Endothelial cell of umbilical vein (primary cell): ENCODE measurements around the gene PTCSC3. TPM values are rescaled to one million over a fixed set of nuclear protein-coding genes. Genes with fewer than 3 reads are reported as not detected.

Source experiments
- BruUV-seq: library from RNA; stranded (reverse); fragments of 400-500 nt; replicated peaks from 2 replicates; lab custom pipeline; 2021; lab: Mats Ljungman, UMichigan
- CTCF ChIA-PET: fragments of 300-600, 350-600 bp; sonication (Branson Sonifier 250); formaldehyde crosslinking; loops from one replicate; lab custom pipeline; 2021; ENCODE audit warnings: antibody characterized with exemption, inconsistent platforms; lab: Charles Lee
- POLR2A ChIA-PET: fragments of 300-600, 350-600 bp; sonication (Branson Sonifier 250); formaldehyde crosslinking; loops from one replicate; lab custom pipeline; 2021; ENCODE audit warnings: antibody characterized with exemption, inconsistent platforms; lab: Charles Lee
- DNase-seq: peaks from one replicate; pipeline ENCODE4 v3.0.0-alpha.2; 2011; ENCODE audit warnings: low read depth, low spot score
- FAIRE-seq: peaks from 2 replicates; lab custom pipeline; 2011; peaks lifted over from hg19 to GRCh38; lab: Jason Lieb, UNC
- H2AFZ ChIP-seq: 2 replicates; pipeline ENCODE4 v1.6.0; 2012; ENCODE audit warnings: low read depth, low read length, control low read depth, inconsistent platforms
- H3K27ac ChIP-seq: 2 replicates; pipeline ENCODE4 v1.5.1; 2011; ENCODE audit warnings: low read depth, mild to moderate bottlenecking, control low read depth, low read length, moderate library complexity; ENCODE audit not compliant: insufficient read depth
- H3K27me3 ChIP-seq, 2 experiments: 2 replicates each; pipeline versions ENCODE4 v1.6.0 to v1.6.1; 2011; ENCODE audit warnings: low read length in 2 of 2, mixed read lengths in 1 of 2; ENCODE audit not compliant: control insufficient read depth in 2 of 2, insufficient read depth in 2 of 2
- H3K36me3 ChIP-seq, 2 experiments: 2 replicates in 1 of 2; 3 replicates in 1 of 2; pipeline ENCODE4 v1.5.1; 2011; ENCODE audit warnings: low read length in 2 of 2, mild to moderate bottlenecking in 1 of 2, moderate library complexity in 1 of 2; ENCODE audit not compliant: control insufficient read depth in 2 of 2, insufficient read depth in 2 of 2; ENCODE audit errors: extremely low read depth in 1 of 2
- H3K4me1 ChIP-seq: 3 replicates; pipeline ENCODE4 v1.5.1; 2011; ENCODE audit warnings: mild to moderate bottlenecking, low read length; ENCODE audit not compliant: control insufficient read depth, insufficient read depth; ENCODE audit errors: extremely low read depth
- H3K4me2 ChIP-seq: 2 replicates; pipeline ENCODE4 v1.6.1; 2011; ENCODE audit warnings: low read length, control low read depth, mixed read lengths; ENCODE audit not compliant: insufficient read depth
- H3K4me3 ChIP-seq, 3 experiments: fragments of 200-600 bp in 1 of 3; sonication (generic), shearing (Covaris generic) in 1 of 3; replicated peaks in 1 of 3; 2 replicates each; pipeline ENCODE4 v1.5.1; 2011 to 2016; ENCODE audit warnings: control low read depth in 3 of 3, low read length in 3 of 3, mild to moderate bottlenecking in 2 of 3, inconsistent platforms in 1 of 3, low read depth in 1 of 3, moderate library complexity in 1 of 3; ENCODE audit not compliant: insufficient read depth in 1 of 3
- H3K79me2 ChIP-seq: 2 replicates; pipeline ENCODE4 v1.6.0; 2012; ENCODE audit warnings: low read length, inconsistent platforms; ENCODE audit not compliant: control insufficient read depth, insufficient read depth
- H3K9ac ChIP-seq: replicated peaks from 2 replicates; pipeline ENCODE3; 2011; ENCODE audit warnings: low read length, control low read depth; ENCODE audit not compliant: insufficient read depth; ENCODE audit errors: extremely low read depth
- H3K9me1 ChIP-seq: replicated peaks from 3 replicates; pipeline ENCODE4 v1.6.0; 2011; ENCODE audit warnings: mild to moderate bottlenecking, low read length; ENCODE audit not compliant: control insufficient read depth, insufficient read depth; ENCODE audit errors: extremely low read depth
- H3K9me3 ChIP-seq: replicated peaks from 2 replicates; pipeline ENCODE4 v1.5.1; 2012; ENCODE audit warnings: low read length, inconsistent platforms; ENCODE audit not compliant: control insufficient read depth, insufficient read depth
- H4K20me1 ChIP-seq: replicated peaks from 2 replicates; pipeline ENCODE3; 2011; ENCODE audit warnings: mild to moderate bottlenecking, low read length; ENCODE audit not compliant: control insufficient read depth, insufficient read depth; ENCODE audit errors: extremely low read depth
- GATA2 ChIP-seq: IDR thresholded peaks from 2 replicates; pipeline ENCODE4 v1.7.0; 2011; ENCODE audit warnings: low read depth, mild to moderate bottlenecking, moderate library complexity, mixed read lengths, low read length; ENCODE audit not compliant: insufficient read length, insufficient read depth
- JUN ChIP-seq: IDR thresholded peaks from 2 replicates; pipeline ENCODE4 v1.6.1; 2011; ENCODE audit warnings: borderline replicate concordance, low read depth; ENCODE audit not compliant: insufficient read length, insufficient read depth
- MYC ChIP-seq: IDR thresholded peaks from one replicate; pipeline ENCODE4 v1.6.1; 2011; ENCODE audit warnings: mild to moderate bottlenecking, low read depth, low read length
- POLR2A ChIP-seq: IDR thresholded peaks from 2 replicates; pipeline ENCODE4 v1.6.1; 2012; ENCODE audit warnings: low read depth, mild to moderate bottlenecking, control low read depth, low read length
- POLR2AphosphoS5 ChIP-seq: IDR thresholded peaks from 2 replicates; pipeline ENCODE4 v1.6.1; 2012; ENCODE audit warnings: low read depth, mild to moderate bottlenecking, control low read depth, low read length, moderate library complexity; ENCODE audit not compliant: insufficient read depth
- dilution Hi-C: fragments of 300-500 bp; cut with MboI; formaldehyde crosslinking; loops from one replicate; pipeline ENCODE4 v1.15.0; 2019; ENCODE audit warnings: low sequenced_read_pairs; ENCODE audit not compliant: extremely low pct_ligation_motif_present
- intact Hi-C: fragments of 100-400 bp; cut with micrococcal nuclease; formaldehyde crosslinking; loops from one replicate; pipeline ENCODE4 v1.10.0; 2022
- polyA plus RNA-seq, 4 experiments: library from polyadenylated mRNA; depleted of rRNA in 3 of 4; stranded (reverse) in 3 of 4; unstranded in 1 of 4; fragments of >200 nt; gene quantifications; 2 replicates each; pipeline versions ENCODE4 v1.2.1 to v1.2.3, GENCODE V29; 2011 to 2012; ENCODE audit warnings: missing spikeins in 1 of 4
- total RNA-seq: library from RNA; stranded (reverse); gene quantifications from 2 replicates; pipeline ENCODE4 v1.2.3, GENCODE V29; 2021
- TF ChIP-seq, protein P1 (sequence below), 2 donors: IDR thresholded peaks; 1 replicate in 1 of 2; 2 replicates in 1 of 2; pipeline ENCODE4 v1.5.1; 2011; ENCODE audit warnings: low read length in 2 of 2, mild to moderate bottlenecking in 2 of 2, moderate library complexity in 2 of 2, control low read depth in 1 of 2, inconsistent platforms in 1 of 2, low read depth in 1 of 2; ENCODE audit not compliant: insufficient read depth in 1 of 2; ENCODE audit errors: extremely low read depth in 1 of 2

PTCSC3 gene
- total and polyA plus RNA-seq, 2 donors (not counting 3 experiments of a cell fraction or from before 2014, with no cell fraction given): not detected

GRCh38 chr14:36223558-36223957 is 47.0 kb upstream of the PTCSC3 start:
- Histone ChIP-seq H4K20me1 (no peaks in the 10 kb centered on the region), H3K9me1 (no peaks in the 10 kb centered on the region), H3K9me3 (no peaks in the 10 kb centered on the region), H3K27ac (no peak overlapping the region), H3K79me2 (no peaks in the 10 kb centered on the region), H3K4me3 (no peak overlapping the region), H3K4me2 (no peak overlapping the region), H3K27me3 (peaks cover 6 to 7% of the 10 kb centered on the region in 2 experiments), H3K36me3 (no peaks in the 10 kb centered on the region), H3K9ac (no peak overlapping the region), H3K4me1 (peaks cover 3% of the 10 kb centered on the region), H2AFZ (no peak overlapping the region)
- intact Hi-C loops: no loop called here
- ChIA-PET POLR2A (no interaction called here), CTCF (interaction anchor here (1.0 kb wide), 1 partner anchor 14 kb away, joined by 3 read pairs; no protein-coding TSS in a partner anchor)
- dilution Hi-C loops: no loop called here
- FAIRE-seq (no peak), DNase-seq (no peak)
- no TSS peak for BruUV-seq
- TF ChIP-seq, protein P1, sequence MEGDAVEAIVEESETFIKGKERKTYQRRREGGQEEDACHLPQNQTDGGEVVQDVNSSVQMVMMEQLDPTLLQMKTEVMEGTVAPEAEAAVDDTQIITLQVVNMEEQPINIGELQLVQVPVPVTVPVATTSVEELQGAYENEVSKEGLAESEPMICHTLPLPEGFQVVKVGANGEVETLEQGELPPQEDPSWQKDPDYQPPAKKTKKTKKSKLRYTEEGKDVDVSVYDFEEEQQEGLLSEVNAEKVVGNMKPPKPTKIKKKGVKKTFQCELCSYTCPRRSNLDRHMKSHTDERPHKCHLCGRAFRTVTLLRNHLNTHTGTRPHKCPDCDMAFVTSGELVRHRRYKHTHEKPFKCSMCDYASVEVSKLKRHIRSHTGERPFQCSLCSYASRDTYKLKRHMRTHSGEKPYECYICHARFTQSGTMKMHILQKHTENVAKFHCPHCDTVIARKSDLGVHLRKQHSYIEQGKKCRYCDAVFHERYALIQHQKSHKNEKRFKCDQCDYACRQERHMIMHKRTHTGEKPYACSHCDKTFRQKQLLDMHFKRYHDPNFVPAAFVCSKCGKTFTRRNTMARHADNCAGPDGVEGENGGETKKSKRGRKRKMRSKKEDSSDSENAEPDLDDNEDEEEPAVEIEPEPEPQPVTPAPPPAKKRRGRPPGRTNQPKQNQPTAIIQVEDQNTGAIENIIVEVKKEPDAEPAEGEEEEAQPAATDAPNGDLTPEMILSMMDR (IDR thresholded peaks at IDR 0.05; ENCODE audit: extremely low read depth in 1 of 2, insufficient read depth in 1 of 2, low read depth in 1 of 2, low read length in 2 of 2): no peak
- TF ChIP-seq POLR2A (no peak), POLR2AphosphoS5 (no peak), JUN (no peak), MYC (no peak)

GRCh38 chr14:36222952-36223468 is 46.5 kb upstream of the PTCSC3 start:
- BruUV-seq: no TSS peak
- no peak overlapping the region for H2AFZ ChIP-seq
- CTCF ChIA-PET: interaction anchor here (1.0 kb wide), 1 partner anchor 14 kb away, joined by 3 read pairs; no protein-coding TSS in a partner anchor
- H3K27me3 ChIP-seq: peaks cover 6 to 7% of the 10 kb centered on the region in 2 experiments
- H3K9me3 ChIP-seq: no peaks in the 10 kb centered on the region
- no peaks in the 10 kb centered on the region for H4K20me1 ChIP-seq
- no peak overlapping the region for H3K4me3 ChIP-seq
- intact Hi-C loops (no loop called here), dilution Hi-C loops (no loop called here)
- H3K79me2 ChIP-seq: no peaks in the 10 kb centered on the region
- H3K4me2 ChIP-seq: no peak overlapping the region
- no peaks in the 10 kb centered on the region for H3K9me1 ChIP-seq
- POLR2A ChIA-PET: no interaction called here
- H3K27ac ChIP-seq: no peak overlapping the region
- peaks cover 3% of the 10 kb centered on the region for H3K4me1 ChIP-seq
- no peak overlapping the region for H3K9ac ChIP-seq
- TF ChIP-seq MYC: no peak
- TF ChIP-seq JUN: no peak
- TF ChIP-seq GATA2: no peak
- TF ChIP-seq POLR2AphosphoS5: no peak
- TF ChIP-seq, protein P1 (IDR thresholded peaks at IDR 0.05; ENCODE audit: extremely low read depth in 1 of 2, insufficient read depth in 1 of 2, low read depth in 1 of 2, low read length in 2 of 2): no peak
- DNase-seq: no peak
- no peak for FAIRE-seq
- no peaks in the 10 kb centered on the region for H3K36me3 ChIP-seq
